ENCODE results near the gene HSD17B4. TPM values are rescaled to one million over a fixed set of nuclear protein-coding genes. Genes with fewer than 3 reads are reported as not detected.
"Not testable (repeated sequence)": the region's sequence is repeated elsewhere in the genome, so short reads cannot be mapped to it uniquely, and the experiment has no call there.

HSD17B4 gene
- polyA plus RNA-seq, 5 donors = 156 to 227 (median 209) TPM

GRCh38 chr5:119428166-119428565 is 24.1 kb upstream of the HSD17B4 start:
- DNase-seq = not testable (repeated sequence)

GRCh38 chr5:119428574-119428973 is 23.7 kb upstream of the HSD17B4 start:
- DNase-seq = not testable (repeated sequence)

- not testable (repeated sequence) for DNase-seq
These were observed 19.5 kb upstream of the HSD17B4 start for GRCh38 chr5:119432674-119433237.

- no peak for DNase-seq
These were observed 16.7 kb upstream of the HSD17B4 start for GRCh38 chr5:119435436-119436132.

GRCh38 chr5:119437785-119438586 is 14.3 kb upstream of the HSD17B4 start:
- DNase-seq = not testable (repeated sequence)

GRCh38 chr5:119438587-119438917 is 13.7 kb upstream of the HSD17B4 start:
- not testable (repeated sequence) for DNase-seq

- no peak for DNase-seq
These were observed 13.1 kb upstream of the HSD17B4 start for GRCh38 chr5:119439140-119439631.

- not testable (repeated sequence) for DNase-seq
These were observed 12.7 kb upstream of the HSD17B4 start for GRCh38 chr5:119439632-119440031.

- DNase-seq = not testable (repeated sequence)
These were observed 7.7 kb upstream of the HSD17B4 start for GRCh38 chr5:119444643-119445042.

GRCh38 chr5:119445544-119445943 is 6.8 kb upstream of the HSD17B4 start:
- no peak for DNase-seq

- DNase-seq = no peak
These were observed 2.4 kb upstream of the HSD17B4 start for GRCh38 chr5:119449882-119450281.

- not testable (repeated sequence) for DNase-seq
These were observed 1.7 kb upstream of the HSD17B4 start for GRCh38 chr5:119450627-119451026.

- no peak for DNase-seq
These were observed 736 bp upstream of the HSD17B4 start for GRCh38 chr5:119451561-119451960.

- DNase-seq = no peak
These were observed 281 bp upstream of the HSD17B4 start for GRCh38 chr5:119452060-119452372.

GRCh38 chr5:119453040-119453373 is 710 bp downstream of the HSD17B4 start:
- DNase-seq = peak in 1 of 2 donors; percentile 63

GRCh38 chr5:119454171-119454570 is 1.9 kb downstream of the HSD17B4 start:
- no peak for DNase-seq

- DNase-seq = no peak
These were observed 6.8 kb downstream of the HSD17B4 start for GRCh38 chr5:119458911-119459632.

- DNase-seq = no peak
These were observed 13.3 kb downstream of the HSD17B4 start for GRCh38 chr5:119465640-119466039.

GRCh38 chr5:119468286-119468685 is 16.0 kb downstream of the HSD17B4 start:
- no peak for DNase-seq

- DNase-seq = no peak
These were observed 17.9 kb downstream of the HSD17B4 start for GRCh38 chr5:119470105-119470763.

GRCh38 chr5:119470851-119471451 is 18.7 kb downstream of the HSD17B4 start:
- DNase-seq = peak; percentile 20 to 32
